NOMO-1 (cell line): ENCODE measurements around the gene MPG.

ENCODE experiments used
- DNase-seq, 2 experiments: peaks; one replicate each; lab custom pipeline; 2025; ENCODE audit not compliant: unreplicated experiment in 2 of 2; lab: John Stamatoyannopoulos, UW

MPG gene

GRCh38 chr16:66309-67182 lies 11.5 kb upstream of the MPG start:
- DNase-seq, result no peak

GRCh38 chr16:67183-67791 lies 10.7 kb upstream of the MPG start:
- DNase-seq, result no peak

DNA sequence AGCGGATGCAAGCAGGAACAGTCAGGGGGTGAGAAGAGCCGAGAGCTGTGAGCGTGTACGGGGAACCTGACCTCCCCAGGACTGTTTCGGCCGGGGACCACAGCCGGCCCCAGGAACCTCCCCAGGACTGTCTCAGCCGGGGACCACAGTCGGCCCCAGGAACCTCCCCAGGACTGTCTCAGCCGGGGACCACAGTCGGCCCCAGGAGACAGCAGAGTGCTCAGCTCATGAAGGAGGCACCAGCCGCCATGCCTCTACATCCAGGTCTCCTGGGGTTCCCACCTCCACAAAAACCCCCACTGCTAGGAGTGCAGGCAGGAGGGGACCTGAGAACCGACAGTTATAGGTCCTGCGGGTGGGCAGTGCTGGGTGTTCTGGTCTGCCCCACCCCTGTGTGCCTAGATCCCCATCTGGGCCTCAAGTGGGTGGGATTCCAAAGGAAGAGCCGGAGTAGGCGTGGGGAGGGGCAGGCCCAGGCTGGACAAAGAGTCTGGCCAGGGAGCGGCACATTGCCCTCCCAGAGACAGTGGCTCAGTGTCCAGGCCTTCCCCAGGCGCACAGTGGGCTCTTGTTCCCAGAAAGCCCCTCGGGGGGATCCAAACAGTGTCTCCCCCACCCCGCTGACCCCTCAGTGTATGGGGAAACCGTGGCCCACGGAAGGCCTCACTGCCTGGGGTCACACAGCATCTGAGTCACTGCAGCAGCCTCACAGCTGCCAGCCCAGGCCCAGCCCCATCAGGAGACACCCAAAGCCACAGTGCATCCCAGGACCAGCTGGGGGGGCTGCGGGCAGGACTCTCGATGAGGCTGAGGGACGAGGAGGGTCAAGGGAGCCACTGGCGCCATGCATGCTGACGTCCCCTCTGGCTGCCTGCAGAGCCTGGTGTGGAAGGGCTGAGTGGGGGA lies 9.9 kb upstream of the MPG start:
- no peak for DNase-seq

DNA sequence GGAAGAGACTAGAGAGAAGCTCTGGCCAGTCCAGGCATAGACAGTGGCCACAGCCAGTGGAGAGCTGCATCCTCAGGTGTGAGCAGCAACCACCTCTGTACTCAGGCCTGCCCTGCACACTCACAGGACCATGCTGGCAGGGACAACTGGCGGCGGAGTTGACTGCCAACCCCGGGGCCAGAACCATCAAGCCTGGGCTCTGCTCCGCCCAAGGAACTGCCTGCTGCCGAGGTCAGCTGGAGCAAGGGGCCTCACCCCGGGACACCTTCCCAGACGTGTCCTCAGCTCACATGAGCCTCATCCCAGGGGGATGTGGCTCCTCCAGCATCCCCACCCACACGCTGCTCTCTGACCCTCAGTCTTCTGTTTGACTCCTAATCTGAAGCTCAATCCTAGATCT lies 8.8 kb upstream of the MPG start:
- DNase-seq, result no peak

GRCh38 chr16:71210-71539 lies 6.8 kb upstream of the MPG start:
- no peak for DNase-seq

- no peak for DNase-seq
These were observed 6.3 kb upstream of the MPG start for GRCh38 chr16:71540-72401.

GRCh38 chr16:72561-73548 lies 5.2 kb upstream of the MPG start, which contains the start of gene RHBDF1:
RHBDF1 (minus strand) TSS chr16:72631; CDS start chr16:65015, 7,616 bp downstream.
- no peak for DNase-seq

GRCh38 chr16:74051-74746 lies 3.8 kb upstream of the MPG start:
- DNase-seq, result no peak

DNA sequence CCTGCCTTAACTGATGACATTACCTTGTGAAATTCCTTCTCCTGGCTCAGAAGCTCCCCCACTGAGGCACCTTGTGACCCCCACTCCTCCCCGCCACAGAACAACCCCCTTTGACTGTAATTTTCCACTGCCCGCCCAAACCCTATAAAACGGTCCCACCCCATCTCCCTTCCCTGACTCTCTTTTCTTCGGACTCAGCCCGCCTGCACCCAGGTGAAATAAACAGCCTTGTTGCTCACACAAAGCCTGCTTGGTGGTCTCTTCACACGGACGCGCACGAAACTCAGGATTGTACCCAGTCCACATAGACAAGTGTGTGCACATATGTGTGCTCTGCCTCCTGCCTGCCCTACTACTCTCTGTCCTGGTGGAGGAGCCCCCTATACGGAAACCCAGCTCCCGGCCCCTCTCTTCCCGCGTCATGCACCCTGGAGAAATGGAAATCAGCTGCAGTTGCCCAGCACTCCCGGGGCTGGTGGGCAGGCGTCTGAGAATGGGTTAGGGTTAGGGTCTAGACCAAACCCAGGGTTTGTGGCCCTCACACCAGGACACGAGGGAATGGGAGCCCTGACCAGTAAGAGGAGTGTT lies 3.2 kb upstream of the MPG start:
- no peak for DNase-seq

DNA sequence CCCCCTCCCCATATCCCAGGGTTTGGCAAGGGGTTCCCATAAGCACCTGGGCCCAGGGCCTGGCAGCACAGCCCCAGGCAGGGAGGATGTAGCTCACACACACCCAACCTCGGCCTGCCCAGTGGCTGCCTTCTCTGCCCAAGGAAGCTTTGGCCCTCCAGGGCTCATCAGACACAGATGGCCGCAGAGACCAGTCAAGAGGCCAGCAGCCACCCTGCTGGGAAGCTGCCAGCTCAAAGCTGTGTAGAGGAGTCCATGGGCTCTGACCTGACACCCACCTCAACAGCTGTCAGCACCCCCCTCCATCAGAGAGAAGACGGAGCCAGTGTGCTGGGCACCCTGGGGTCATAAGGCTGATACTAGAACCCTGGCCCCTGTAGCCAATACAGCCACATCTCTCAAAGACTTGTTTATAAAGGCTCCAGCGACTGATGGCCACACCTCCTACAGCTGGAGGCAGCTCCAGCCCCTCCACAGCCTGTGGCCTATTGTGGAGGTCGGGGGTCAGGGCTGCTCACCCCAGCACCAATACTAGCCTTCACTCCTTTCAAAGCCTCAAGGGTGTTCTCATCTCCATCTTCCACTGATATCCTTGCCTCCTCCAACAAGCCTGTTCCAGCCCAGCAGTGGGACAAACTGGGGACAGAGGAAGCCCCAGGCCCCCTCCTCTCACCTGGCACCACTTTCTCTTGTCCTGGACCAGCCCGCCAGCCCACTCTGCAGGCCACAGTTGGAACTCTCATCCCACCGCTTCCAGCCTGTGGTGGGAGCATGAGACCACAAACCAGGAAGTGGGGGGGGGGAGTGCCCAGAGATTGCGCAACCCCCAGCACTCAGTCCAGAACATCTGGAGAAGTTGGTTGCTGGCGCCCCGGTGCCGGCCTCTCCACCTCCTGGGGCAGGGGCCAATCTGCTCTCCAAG lies 2.2 kb upstream of the MPG start:
- DNase-seq, result peak; percentile 65 to 70

DNA sequence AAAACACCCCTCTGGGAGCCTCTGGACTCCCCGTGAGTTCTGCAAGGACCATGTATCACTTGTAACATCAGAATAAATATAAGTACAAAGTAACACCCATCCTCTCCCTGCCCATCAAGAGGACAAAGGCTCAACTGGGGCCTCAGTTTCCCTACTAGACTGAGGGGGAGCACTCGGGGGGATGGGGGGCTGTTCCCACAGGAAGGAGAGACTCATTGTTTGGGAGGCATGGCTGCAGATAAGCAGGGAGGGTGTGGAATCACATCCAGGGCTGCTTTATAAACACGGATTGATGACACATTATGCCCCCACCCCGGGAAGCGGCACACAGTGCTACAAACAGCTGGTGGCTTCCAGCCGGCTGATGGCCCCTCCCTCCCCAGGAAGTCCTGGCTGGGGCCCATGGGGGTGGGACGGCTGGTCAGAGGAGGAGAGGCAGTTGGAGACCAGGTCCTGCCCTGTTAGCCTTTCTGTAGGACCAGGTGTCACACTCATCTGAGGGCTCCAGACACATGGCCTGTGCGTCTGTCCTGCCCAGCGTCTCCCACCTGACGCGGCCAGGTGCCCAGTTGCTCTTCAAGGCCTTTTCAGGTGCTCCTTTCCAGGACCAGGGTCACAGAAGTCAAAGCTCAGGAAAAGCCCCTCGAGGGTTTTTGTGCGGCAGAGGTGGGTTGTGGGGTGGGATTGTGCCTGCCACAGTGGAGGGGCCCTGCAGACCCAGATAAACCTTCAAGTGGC lies 1.3 kb upstream of the MPG start:
- DNase-seq, result peak in 1 of 2 experiments; percentile 11

GRCh38 chr16:77273-77806 lies 685 bp upstream of the MPG start:
- DNase-seq, result peak; percentile 35 to 51

- DNase-seq, result no peak
These were observed 572 bp downstream of the MPG start for GRCh38 chr16:78444-79150.

- no peak for DNase-seq
These were observed 1.4 kb downstream of the MPG start for GRCh38 chr16:79151-80054.
